ENCODE results near the gene TMEM212. TPM values are rescaled to one million over a fixed set of nuclear protein-coding genes. Genes with fewer than 3 reads are reported as not detected.

TMEM212 gene
- total and polyA plus RNA-seq, 2 of the 13 experiments (the other 11 are each of a cell fraction or from before 2014, with no cell fraction given), result not detected

- Histone ChIP-seq H2AFZ (ENCODE audit: low read length) (no peak overlapping the region), H3K27me3 (ENCODE audit: control insufficient read depth in 1 of 2, insufficient read depth in 2 of 2, low read length in 2 of 2) (no peaks in the 10 kb centered on the region), H3K36me3 (replicated peaks in 1 of 2; ENCODE audit: control insufficient read depth in 1 of 2, insufficient read depth in 2 of 2, low read length in 2 of 2) (no peaks in the 10 kb centered on the region), H3K9me3 (ENCODE audit: low read length) (no peaks in the 10 kb centered on the region), H4K20me1 (ENCODE audit: insufficient read depth, low read length) (no peaks in the 10 kb centered on the region), H3K4me1 (ENCODE audit: insufficient read depth, low read length) (peaks cover 79% of the 10 kb centered on the region), H3K79me2 (ENCODE audit: insufficient read depth, low read length) (no peaks in the 10 kb centered on the region), H3K9ac (ENCODE audit: insufficient read depth, low read depth, low read length) (no peak overlapping the region), H3K4me2 (ENCODE audit: low read depth, low read length) (no peak overlapping the region), H3K27ac (ENCODE audit: extremely low read length, insufficient read depth, low read length) (no peak overlapping the region), H3K4me3 (replicated peaks in 1 of 3; ENCODE audit: insufficient read depth in 1 of 3, low read depth in 2 of 3, low read length in 3 of 3) (no peak overlapping the region)
- FAIRE-seq (no peak), DNase-seq (ENCODE audit: low spot score) (no peak), ATAC-seq (no peak)
- 86% methylated on average over 5 of the region's 5 CpGs for whole genome bisulfite sequencing (ENCODE audit: low lambda C conversion rate)
- TF ChIP-seq ZNF34 (CRISPR knock-in tag; IDR thresholded peaks at IDR 0.05; ENCODE audit: borderline replicate concordance), result no peak
- 0 out of 2 replicates have a peak, but pooled peaks have one; percentile 4 for TF ChIP-seq NFIC (IDR thresholded peaks at IDR 0.05; ENCODE audit: low read length)
- TF ChIP-seq NFE2L1 (CRISPR knock-in tag; IDR thresholded peaks at IDR 0.05; ENCODE audit: borderline replicate concordance), result no peak
- peak; percentile 81 for TF ChIP-seq HNRNPK (IDR thresholded peaks at IDR 0.05; ENCODE audit: low read depth, low read length, poor library complexity, severe bottlenecking)
- POLR2A ChIA-PET, result interaction anchor here (1.0 to 5.6 kb wide), 9 partner anchors 9 to 213 kb away, joined by 3 to 37 read pairs (median 5); partner anchors contain the start of genes PLD1 and TMEM212
- CTCF ChIA-PET (ENCODE audit: low intra/inter-chr PET ratio, low total read pairs), result no interaction called here
- intact Hi-C loops (cut with micrococcal nuclease; ENCODE audit: unreplicated experiment), result no loop called here
- in situ Hi-C loops (cut with HindIII; ENCODE audit: extremely low pct_ligation_motif_present, low pct_unique_long_range_greater_than_20kb), result no loop called here
- BruUV-seq (replicated peaks), result no TSS peak
Measured at GRCh38 chr3:171828902-171829770, 14.0 kb upstream of the TMEM212 start.

- Histone ChIP-seq H3K9me3 (ENCODE audit: low read length) (no peaks in the 10 kb centered on the region), H3K4me1 (ENCODE audit: insufficient read depth, low read length) (peaks cover 79% of the 10 kb centered on the region), H3K9ac (ENCODE audit: insufficient read depth, low read depth, low read length) (no peak overlapping the region), H4K20me1 (ENCODE audit: insufficient read depth, low read length) (no peaks in the 10 kb centered on the region), H3K4me3 (replicated peaks in 1 of 3; ENCODE audit: insufficient read depth in 1 of 3, low read depth in 2 of 3, low read length in 3 of 3) (peak overlapping the region in 1 of 3 experiments; percentile 22; a peak in 1 of 6 replicates), H3K27me3 (ENCODE audit: control insufficient read depth in 1 of 2, insufficient read depth in 2 of 2, low read length in 2 of 2) (no peaks in the 10 kb centered on the region), H3K36me3 (replicated peaks in 1 of 2; ENCODE audit: control insufficient read depth in 1 of 2, insufficient read depth in 2 of 2, low read length in 2 of 2) (no peaks in the 10 kb centered on the region), H3K79me2 (ENCODE audit: insufficient read depth, low read length) (no peaks in the 10 kb centered on the region), H3K27ac (ENCODE audit: extremely low read length, insufficient read depth, low read length) (peak overlapping the region; percentile 31), H3K4me2 (ENCODE audit: low read depth, low read length) (peak overlapping the region; percentile 52), H2AFZ (ENCODE audit: low read length) (no peak overlapping the region)
- ChIA-PET CTCF (ENCODE audit: low intra/inter-chr PET ratio, low total read pairs) (no interaction called here), POLR2A (interaction anchor here (1.0 to 5.6 kb wide), 10 partner anchors 8 to 213 kb away, joined by 3 to 37 read pairs (median 5); partner anchors contain the start of genes PLD1 and TMEM212)
- in situ Hi-C loops (cut with HindIII; ENCODE audit: extremely low pct_ligation_motif_present, low pct_unique_long_range_greater_than_20kb), result no loop called here
- FAIRE-seq (peak; percentile 73), ATAC-seq (peak; percentile 99), DNase-seq (ENCODE audit: low spot score) (peak; percentile 81)
- WGBS (ENCODE audit: low lambda C conversion rate), result 15% methylated on average over 6 of the region's 6 CpGs
- BruUV-seq (replicated peaks), result no TSS peak
- intact Hi-C loops (cut with micrococcal nuclease; ENCODE audit: unreplicated experiment), result loop anchor here (5.0 to 10.0 kb wide), 3 partner anchors 58 to 645 kb away; no protein-coding TSS in a partner anchor
- TF ChIP-seq TIGD3 (CRISPR knock-in tag; IDR thresholded peaks at IDR 0.05; ENCODE audit: borderline replicate concordance), result no peak; the same call in 1 of the 2 replicates
- peak; percentile 64; the same call in 1 of the 2 replicates for TF ChIP-seq KLF6 (CRISPR knock-in tag; IDR thresholded peaks at IDR 0.05)
- TF ChIP-seq ZNF607 (CRISPR knock-in tag; IDR thresholded peaks at IDR 0.05; ENCODE audit: borderline replicate concordance), result peak; percentile 51; the same call in 1 of the 2 replicates
- TF ChIP-seq HMGXB3 (CRISPR knock-in tag; IDR thresholded peaks at IDR 0.05; ENCODE audit: borderline replicate concordance), result peak; percentile 70; the same call in 1 of the 2 replicates
Measured at GRCh38 chr3:171829841-171830517, 13.2 kb upstream of the TMEM212 start.

Measured in HepG2 (cell line).